ENCODE results near the gene PLCH1.

DNA sequence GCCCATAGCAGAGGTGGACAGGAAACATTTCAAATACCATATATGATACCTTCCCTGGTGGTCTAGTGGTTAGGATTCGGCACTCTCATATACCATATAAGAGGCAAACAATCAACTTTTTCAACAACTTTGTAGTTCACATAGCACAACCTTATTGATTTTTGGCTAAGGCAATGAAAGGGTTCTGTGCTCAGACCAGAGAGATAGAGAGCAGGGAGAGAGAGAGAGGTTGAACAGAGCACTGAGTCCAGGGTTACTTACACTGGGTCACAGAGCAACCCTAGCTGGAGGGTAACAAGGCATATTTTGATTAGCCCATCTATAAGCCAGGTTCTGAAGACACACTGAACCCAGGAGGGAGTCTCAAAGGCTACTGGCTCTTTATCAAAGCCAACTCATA lies 83.8 kb downstream of the PLCH1 start:
- TF ChIP-seq, protein P1, sequence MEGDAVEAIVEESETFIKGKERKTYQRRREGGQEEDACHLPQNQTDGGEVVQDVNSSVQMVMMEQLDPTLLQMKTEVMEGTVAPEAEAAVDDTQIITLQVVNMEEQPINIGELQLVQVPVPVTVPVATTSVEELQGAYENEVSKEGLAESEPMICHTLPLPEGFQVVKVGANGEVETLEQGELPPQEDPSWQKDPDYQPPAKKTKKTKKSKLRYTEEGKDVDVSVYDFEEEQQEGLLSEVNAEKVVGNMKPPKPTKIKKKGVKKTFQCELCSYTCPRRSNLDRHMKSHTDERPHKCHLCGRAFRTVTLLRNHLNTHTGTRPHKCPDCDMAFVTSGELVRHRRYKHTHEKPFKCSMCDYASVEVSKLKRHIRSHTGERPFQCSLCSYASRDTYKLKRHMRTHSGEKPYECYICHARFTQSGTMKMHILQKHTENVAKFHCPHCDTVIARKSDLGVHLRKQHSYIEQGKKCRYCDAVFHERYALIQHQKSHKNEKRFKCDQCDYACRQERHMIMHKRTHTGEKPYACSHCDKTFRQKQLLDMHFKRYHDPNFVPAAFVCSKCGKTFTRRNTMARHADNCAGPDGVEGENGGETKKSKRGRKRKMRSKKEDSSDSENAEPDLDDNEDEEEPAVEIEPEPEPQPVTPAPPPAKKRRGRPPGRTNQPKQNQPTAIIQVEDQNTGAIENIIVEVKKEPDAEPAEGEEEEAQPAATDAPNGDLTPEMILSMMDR (IDR thresholded peaks at IDR 0.05) = no peak
- TF ChIP-seq POLR2A (IDR thresholded peaks at IDR 0.05) = no peak

Measured in adrenal gland (tissue), 5 donors.